Hematopoietic multipotent progenitor cell treated with erythropoietin and hydrocortisone succinate and interleukin-3 and kit ligand, for 15 days (in vitro differentiated cells): ENCODE results near the gene SND1.

ENCODE experiments used
- DNase-seq: peaks from one replicate; pipeline ENCODE4 v3.0.0-alpha.2; 2015; ENCODE audit warnings: low spot score

The SND1 gene

DNA sequence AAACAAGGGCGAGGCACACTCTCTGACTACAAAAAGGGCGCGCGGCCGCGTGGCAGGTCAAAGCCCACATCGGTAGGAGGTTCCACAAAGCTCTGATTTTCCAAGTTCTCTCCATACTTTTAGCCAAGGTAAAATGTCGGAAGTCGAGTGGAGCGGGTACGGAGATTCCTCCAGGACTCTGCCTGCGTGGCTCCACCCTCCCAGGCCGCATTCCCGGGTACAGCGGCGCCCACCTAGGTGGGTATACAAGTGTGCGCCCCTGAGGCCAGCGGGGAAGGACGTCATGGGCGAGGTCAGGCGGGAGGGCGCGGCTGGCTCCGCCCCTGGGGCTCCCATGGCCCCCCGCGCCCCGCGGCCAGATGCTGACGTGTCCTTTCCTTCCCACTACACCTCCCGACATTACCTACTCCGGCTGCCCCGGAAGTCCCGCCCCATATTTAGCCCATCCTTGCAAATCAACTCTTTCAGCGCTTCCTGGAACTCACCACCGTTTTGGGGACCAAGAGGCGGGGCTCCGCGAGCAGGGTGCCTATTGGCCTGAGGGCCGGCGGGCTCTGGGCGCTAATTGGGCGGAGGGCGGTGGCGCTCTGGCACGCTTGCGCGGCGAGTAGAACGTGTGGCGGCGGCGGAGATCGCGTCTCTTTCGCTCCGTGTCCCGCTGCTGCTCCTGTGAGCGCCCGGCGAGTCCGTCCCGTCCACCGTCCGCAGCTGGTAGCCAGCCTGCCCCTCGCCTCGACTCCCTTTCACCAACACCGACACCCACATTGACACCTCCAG, at the start of gene SND1:
Gene SND1, plus strand, starts transcription at position 639 of the 777 bp plus-strand sequence. CDS start 180 bp downstream, outside the sequence.
- peak; percentile 99 for DNase-seq

DNA sequence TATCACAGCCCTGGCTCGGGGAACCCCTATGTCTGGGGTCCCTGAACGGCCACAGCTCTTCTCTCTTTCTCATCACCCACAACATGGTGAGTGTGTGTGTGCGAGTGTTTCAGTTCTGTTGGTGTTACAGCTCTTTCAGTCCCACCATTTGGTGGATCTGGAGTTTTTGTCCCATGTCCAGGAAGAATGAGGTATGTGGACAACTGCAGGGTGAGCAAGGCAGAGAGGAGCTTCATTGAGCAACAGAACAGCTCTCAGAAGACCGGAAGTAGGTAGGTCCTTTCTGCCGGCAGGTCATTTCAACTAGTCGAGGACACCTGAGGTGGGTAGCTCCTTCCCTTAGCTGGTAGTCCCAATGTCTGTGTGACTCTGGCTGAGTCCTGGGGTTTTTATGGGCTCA, 43.5 kb upstream of the SND1 start:
- no peak for DNase-seq

- DNase-seq, result no peak
These were observed 42.7 kb upstream of the SND1 start for GRCh38 chr7:127609297-127609696.

GRCh38 chr7:127612263-127612662, 39.7 kb upstream of the SND1 start:
- DNase-seq, result no peak

- no peak for DNase-seq
These were observed 35.3 kb upstream of the SND1 start for GRCh38 chr7:127616724-127617123.

DNA sequence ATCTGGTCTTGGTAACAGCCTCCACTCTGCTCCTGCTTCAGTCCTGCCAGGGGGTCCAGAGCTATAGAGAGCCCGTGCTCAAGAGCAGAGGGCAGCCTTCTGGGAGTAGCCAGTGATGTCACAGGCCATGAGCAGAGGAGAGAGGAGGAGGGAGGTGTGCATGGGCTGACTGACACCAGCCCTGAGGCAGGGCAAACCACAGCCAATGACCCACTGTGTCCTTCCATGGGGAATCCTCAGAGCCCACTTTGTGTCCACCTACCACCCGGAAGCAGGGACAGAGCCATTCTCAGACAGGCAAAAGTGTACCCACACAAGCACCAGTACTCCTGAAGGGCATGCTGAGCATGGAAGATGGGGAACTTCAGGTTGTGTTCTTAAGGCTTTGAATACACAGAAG, 34.0 kb upstream of the SND1 start, which contains the start of gene PAX4:
Gene PAX4, minus strand, starts transcription at position 101 of the 400 bp plus-strand sequence. CDS start 2,214 bp downstream, outside the sequence.
- no peak for DNase-seq

DNA sequence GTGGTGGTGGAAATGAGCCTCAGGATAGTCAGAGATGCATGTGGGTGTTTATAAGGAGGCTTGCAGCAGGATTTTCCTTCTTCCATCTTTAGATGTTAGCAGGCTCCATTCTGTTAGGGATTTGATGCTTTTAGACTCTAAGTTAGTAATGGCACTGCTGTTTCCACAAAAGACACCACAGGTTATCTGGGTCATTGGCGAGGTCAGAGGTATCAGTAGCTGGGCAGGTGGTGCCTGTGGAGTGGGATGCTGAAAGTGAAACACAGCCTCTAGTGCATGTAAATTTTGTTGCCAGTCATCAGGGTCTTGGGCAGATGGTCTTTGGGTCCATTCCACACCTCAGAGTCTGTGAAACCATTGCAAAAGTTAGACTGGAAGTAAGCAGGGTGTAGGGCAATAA, 33.2 kb upstream of the SND1 start:
- DNase-seq, result no peak

GRCh38 chr7:127619681-127620405, 32.2 kb upstream of the SND1 start:
- DNase-seq, result no peak

GRCh38 chr7:127620406-127621233, 31.4 kb upstream of the SND1 start:
- DNase-seq, result no peak

- DNase-seq, result no peak
These were observed 26.7 kb upstream of the SND1 start for GRCh38 chr7:127625331-127625730.

DNA sequence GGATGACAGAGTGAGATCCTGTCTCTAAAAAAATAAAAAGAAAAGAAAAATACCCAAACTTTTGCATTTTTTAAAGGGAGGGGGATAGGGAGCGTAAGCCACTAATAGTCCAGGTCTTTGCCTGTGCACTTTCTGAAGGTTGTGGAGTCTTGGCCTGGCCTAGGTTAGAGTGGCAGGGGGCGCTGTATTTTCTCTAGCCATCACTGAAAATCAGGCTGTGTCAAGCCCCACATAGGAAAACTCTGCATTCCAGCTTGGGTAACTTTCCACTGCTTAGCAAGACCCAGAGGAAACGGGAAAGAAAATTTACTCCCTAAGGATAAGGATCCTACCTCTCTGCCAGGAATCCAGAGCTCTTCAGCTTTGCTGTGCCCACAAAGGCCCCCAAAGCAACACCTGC, 23.5 kb upstream of the SND1 start:
- no peak for DNase-seq

- no peak for DNase-seq
These were observed 22.6 kb upstream of the SND1 start for GRCh38 chr7:127629268-127629854.

GRCh38 chr7:127632276-127632910, 19.6 kb upstream of the SND1 start:
- DNase-seq, result no peak

DNA sequence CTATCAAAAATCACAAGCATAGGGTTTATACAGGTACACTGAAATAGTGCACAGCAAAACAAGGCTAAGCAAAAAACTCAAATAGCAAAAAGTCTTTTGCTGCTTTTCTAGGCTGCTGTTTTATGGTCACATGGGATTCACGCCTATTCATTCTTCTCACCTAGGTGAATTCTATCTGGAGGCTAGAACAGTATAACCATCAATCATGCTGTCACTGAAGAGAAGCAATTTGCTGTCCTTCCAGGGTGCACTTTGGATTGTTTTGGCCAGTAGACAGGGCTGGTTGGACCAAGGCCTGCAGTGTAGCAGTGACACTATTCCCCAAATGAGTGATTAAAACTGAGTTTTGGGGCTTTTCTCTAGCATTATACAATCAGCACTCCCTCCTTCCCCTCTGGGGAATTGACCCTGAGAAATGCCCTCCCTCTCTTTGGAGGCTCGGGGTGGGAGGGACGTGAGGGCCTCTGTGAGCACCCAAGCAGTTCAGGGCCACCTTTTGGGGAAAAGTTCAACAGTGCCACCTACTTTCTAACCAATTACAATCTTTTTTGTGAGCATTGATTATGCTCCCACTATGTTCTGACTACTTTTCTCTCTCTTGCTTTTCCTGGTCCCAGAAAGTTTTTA, 16.2 kb upstream of the SND1 start:
- no peak for DNase-seq

- no peak for DNase-seq
These were observed 13.8 kb upstream of the SND1 start for GRCh38 chr7:127638197-127638596.

- no peak for DNase-seq
These were observed 7.5 kb upstream of the SND1 start for GRCh38 chr7:127644484-127644883.

GRCh38 chr7:127647636-127648035, 4.4 kb upstream of the SND1 start:
- DNase-seq, result no peak

GRCh38 chr7:127648986-127649385, 3.0 kb upstream of the SND1 start:
- DNase-seq, result no peak

DNA sequence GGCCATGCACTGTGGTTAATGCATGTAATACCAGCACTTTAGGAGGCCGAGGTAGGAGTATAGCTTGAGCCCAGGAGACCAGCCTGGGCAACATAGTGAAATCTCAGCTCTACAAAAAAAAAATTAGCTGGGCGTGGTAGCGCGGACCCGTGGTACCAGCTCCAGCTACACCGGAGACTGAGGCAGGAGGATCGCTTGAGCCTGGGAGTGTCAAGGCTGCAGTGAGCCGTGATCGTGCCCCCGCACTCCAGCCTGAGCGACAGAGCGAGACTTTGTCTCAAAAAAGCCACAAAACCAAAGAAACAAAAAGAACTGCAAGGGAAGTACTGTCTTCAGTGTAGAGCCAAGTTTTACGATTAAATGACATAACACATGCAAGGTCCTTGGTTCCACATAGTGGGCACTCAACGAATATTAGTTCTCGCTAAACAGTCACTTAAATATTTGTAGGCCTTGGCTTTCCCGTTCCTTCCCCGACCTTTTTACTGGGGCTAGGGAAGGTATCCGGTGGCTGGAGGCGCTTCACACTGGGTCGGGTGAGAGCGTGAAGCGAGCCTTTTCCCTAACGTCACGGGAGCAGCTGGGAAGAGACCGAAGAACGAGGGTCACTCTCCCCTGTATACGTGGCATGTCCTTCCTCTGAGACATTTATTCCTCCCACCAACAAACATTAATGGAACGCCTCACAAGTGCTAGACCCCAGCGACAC, 993 bp upstream of the SND1 start:
- DNase-seq, result no peak
